Raji (cell line): ENCODE results near the gene GPATCH8.
A peak's percentile ranks its signal among the peaks of the same experiment; 100 is the strongest.

Source experiments
- POLR2A ChIP-seq: IDR thresholded peaks from 2 replicates; pipeline ENCODE4 v1.6.1; 2011; ENCODE audit warnings: low read depth, low read length, control low read depth; ENCODE audit not compliant: insufficient read depth

Gene GPATCH8

DNA sequence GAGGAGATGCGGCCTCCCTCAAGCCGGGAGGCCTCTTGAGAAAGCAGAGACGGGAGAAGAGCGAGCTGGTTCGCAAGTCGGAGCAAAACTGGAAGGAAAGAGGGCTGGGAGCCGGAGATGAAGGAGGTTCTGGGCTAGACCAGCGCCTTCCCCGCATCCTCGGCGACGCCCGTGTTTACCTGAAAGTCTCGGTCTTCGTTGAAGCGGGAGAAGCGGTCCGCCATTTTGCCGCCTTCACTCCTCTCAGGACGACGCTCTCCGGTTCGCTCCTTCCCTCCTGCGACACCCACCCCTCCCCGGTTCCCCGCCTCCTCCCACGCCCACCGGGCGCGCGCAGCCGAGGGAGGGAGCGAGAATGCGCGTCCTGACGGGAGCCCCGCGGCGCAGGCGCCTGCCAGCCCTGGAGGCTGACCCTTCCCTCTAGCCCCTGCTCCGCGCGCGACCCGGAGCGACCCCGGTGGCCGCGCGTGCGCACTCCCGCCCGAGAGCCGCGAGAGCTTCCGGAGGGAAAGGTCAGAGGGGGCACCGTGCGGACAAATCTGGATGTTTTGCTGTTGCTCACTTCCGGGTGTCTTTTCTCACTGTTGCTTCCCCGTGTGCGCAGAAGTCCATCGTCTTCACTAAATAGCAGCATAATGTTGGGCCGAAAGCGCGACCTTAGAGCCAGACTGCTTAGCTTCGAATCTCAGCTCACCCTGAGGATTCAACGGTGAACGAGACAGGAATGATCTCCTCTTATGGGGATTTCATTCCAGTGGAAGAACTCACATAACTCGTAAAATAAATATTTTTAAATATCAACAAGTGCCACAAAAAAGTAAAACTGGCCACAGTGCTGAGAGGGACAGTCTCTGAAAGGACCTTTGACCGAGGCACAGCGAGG lies at the start of gene GPATCH8:
GPATCH8 (minus strand) TSS at position 260 of the 883 bp plus-strand sequence; CDS start at position 224, 36 bp downstream.
- TF ChIP-seq POLR2A, result peak; percentile 85

DNA sequence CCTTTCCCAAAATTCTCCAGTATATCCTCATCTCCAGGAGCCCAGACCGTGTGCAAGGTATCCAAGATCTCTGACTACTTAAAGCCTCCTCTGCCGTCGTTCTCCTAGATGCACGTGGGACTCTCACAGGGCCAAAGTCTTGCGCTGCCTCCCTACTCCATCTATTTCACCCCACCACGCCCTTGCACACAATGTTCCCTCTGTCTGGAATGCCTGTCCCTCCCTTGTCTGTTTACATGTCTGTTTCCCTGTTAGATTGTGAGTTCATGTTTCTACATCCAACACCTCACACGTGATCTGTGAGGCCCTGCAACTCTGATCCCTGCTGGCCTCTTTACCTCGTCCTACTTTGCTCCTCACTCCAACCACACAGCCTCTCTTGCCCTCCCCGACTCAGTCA lies 49.2 kb upstream of the GPATCH8 start:
- no peak for TF ChIP-seq POLR2A

DNA sequence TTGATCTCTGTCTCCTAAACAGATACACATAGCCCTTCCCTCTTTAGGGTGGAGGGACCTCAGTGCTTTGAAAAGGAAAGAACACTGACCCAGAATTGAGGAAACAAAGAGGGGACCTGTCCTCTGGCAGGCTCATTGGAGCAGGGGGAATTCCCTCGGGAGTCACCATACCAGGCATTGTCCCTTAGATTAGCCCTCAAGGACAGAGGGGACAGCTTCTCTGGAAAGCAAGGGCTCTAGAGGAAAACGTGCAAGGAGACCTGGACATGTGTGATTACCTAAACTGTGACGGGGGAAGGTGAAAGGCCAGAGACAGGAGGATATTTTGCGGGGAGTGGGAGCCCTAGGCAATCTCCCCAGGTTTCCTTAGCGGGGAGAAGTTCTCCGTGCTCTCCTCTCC lies 46.5 kb upstream of the GPATCH8 start:
- TF ChIP-seq POLR2A, result no peak

DNA sequence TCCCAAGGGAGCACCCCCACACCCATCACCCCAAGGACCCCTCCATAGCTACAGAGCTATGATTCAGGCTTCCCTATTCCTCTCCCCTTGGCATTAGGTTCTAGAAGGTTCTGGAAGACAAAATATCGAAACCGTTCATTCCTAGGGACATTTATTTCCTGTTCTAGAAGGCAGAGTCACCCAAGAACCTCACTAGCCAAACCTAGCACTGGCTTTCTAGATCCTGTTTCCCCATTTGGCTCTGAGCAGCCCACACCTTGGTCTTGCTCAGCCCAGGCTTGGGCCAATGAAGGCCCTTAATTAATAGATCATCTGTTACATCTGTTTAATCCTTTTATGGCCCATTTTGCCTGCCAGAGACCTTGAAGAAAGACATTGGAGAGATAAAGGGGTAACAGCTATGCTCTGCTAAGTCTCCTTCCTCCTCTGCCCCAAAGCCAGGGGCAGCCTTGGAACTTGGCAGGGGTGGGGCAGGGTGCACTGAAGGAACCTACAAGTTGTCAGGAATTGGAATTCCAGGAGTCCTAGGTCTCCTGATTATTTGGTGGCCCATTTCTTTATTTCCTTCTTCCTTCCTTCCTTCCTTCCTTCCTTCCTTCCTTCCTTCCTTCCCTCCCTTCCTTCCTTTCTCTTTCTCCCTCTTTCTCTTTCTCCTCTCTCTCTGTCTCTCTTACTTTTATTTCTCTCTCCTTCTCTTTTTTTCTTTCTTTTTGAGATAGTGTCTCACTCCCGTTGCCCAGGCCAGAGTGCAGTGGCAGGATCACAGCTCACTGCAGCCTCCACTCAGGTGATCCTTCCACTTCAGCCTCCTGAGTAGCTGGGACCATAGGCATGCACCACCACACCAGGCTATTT lies 45.4 kb upstream of the GPATCH8 start:
- TF ChIP-seq POLR2A, result no peak

DNA sequence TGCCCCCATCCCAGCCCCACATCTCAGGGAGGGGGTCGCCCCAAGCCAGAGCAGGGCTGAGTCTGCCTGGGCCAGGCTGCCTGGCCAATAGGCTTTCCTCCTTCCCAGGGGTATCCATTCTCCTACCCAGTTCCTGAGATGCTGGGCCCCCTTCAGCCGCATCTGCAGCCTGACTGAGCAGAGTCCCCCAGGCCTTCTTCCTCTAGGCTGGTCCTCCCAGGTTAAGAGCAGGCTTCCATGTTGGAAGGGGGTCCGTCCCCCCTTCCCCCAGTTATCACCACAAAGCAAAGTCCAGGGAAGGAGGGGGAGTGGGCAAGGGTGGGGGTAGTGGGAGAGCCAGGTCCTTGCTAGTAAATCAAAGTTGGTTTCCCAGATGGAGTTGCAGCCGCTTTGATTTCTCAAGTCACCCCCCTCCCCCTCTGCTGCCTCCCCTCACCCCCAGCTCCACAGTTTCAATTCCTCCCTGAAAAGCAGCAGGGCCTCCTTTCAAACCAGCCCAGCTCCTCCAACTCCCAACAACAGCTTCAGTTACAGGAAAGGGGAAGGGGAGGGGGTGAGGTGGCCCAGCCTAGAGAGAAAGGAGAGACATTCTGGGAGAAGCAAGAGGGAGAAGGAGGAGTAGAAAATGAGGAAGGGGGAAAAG lies 44.5 kb upstream of the GPATCH8 start:
- TF ChIP-seq POLR2A, result no peak

DNA sequence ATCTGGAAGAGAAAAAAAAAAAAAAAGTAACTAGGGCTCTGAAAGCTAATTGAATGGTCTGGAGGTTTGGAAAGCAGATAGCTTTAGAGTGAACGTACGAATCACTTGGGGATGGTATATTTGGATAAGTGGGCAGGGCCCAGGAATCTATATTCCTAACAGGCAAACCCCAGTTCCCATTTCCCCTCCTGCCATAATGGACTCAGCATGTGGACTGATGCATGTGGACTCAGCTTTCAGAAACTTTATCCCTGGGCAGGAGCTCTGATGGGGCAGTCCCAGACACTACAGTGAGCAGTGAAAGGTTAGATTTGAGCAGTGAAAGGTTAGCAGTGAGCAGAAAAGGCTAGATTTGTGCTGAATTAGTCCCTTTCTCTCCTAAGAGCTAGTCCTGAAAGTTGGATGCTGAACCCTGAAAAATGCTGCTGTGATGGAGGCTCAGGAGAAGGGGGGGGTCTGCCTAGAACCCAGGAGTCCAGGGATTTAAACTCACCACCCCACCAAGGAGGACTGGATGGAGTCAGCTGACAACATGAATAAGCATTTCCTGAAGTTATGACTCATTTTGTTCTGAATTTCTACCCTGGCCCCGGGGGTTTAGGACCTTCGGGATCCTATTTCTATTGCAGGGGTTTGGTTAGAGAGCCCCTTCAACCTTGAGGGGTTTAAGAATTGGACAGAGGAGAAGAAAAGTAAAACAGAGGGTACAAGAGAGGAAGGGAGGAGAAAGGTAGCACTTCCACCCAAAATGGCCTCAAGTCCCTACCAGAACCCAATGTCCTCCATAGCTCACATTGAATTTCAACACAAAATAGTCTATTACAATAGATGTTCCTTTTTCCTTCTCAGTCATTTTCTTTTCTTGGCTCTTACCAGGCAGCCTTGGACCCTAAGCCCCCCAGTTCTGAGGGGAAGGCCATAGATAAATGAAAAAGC lies 43.7 kb upstream of the GPATCH8 start:
- TF ChIP-seq POLR2A, result no peak

DNA sequence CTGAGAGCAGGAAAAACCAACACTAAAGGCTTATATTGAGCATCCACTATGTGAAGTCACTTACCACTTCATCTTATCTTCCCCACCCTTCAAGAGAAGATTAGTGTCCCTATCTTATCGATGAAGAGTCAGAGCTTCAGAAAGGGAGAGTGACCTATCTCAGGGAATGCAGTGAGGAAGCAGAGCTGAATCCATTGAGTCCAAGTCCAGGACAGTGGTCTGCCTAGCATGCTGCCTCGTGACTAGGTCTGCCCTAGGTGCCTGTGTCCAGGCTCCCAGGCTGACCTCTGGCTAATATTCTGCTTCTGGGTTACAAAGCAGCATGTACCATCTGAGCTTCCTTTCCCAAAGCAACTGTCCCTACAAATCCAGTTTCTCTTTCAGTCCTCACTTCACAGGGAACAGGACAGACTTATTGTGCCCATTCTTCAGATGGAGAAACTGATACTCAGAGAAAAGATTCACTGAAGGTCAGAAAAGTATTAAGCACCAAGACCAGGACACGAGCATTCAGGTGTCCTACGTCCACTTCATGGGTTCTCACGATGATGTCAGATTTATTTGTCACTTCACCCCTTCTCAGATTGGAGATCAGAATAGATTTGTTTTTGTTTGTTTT lies 40.8 kb upstream of the GPATCH8 start:
- no peak for TF ChIP-seq POLR2A

DNA sequence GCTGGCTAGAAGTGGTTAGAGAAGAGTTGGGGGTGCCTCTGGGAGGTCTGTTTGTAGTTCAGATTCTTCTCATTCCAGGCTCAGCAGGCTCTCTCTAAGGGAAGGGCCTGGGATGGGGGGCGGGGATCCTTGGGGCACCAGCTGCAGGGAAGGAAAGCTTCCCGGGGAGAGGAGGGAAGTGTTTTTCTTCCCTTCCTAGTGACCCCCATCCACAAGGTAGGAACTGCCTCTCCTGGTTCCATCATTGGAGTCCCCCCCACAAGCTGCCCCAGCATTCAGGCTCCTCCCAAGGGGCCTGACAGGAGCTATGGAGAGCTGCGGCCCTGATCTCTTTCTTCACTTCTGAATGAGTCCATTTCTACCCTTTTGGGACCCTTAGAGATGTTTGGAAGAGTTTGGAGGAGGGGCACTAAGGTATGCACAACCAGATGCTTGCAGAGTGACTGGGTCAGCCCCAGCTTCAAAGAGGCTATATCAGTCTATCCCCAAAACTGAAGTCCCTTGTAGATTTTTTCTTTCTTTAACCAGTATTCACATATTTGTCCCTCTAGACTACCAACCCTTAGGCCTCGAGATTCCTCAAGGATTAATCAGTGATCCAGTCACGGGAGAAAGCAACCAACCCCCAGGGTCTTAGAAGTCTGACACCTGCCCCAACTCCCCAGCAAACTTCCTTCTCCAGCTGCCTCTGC lies 40.2 kb upstream of the GPATCH8 start:
- TF ChIP-seq POLR2A, result no peak

DNA sequence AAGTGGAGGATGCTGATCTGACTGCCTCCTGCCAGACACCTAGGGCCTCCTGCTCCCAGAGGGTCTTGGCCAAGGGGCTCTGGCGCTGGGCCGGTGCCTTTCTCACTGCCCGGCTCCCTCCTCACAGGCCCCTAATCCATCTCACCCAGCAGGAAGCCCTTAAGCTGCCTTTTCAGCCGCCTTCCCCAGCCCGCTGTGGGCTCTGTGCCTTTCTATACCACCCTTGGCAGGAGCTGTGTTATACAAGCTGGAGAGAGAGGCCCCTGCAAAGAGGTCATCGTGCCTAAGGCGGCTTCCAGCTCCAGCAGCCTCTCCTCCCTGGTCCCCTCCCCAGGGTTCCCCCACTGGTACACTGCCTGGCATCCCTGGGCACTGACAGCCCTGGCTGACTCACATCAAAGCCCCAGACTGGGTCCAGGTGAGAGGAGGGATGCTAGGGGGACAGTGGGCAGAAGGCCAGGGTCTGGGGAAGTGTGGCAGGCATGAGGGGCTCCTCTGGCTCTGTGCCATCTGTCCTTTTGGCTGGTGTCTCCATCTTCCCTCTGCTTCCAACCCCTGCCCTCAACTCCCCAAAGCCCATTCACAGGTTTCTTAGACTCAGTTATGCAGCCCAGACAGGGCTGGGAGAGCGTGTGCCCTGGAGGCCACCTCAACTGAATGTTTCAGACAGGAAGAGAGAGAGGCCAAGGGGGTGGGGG lies 38.8 kb upstream of the GPATCH8 start:
- no peak for TF ChIP-seq POLR2A

DNA sequence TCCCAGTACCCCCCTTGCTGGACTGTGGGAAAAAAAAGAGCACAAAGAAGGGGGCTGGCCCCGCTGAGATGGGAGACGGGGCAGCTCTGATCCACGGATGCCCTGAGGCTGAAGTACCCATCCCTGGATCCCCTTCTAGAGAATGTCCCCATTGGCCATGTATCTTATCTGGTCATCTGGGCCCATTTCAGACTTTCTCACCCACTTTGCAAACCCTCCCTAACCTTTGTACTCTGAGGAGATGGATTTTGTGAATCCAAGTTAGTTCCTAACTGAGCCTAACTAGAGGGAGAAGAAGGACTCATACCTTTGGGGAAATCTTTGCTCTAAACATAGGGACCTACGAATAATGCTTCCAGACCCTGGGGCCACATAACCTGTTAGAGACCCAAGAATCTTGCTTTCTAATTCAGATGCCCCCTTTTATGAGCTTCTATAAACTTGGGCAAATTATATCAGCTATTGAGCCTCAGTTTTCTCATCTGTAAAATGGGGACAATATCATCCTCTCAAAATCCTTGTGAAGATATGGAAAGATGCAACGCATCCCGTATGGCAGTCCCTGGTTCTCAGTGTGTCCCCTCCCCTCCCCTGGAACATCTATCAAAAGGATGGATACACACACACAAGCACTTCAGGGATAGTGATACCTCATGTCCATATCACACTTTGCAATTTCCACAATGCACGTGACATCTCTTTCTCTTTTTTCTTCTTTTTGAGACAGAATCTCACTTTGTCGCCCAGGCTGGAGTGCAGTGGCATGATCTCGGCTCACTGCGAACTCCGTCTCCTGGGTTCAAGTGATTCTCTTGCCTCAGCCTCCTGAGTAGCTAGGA lies 37.3 kb upstream of the GPATCH8 start:
- TF ChIP-seq POLR2A, result no peak

DNA sequence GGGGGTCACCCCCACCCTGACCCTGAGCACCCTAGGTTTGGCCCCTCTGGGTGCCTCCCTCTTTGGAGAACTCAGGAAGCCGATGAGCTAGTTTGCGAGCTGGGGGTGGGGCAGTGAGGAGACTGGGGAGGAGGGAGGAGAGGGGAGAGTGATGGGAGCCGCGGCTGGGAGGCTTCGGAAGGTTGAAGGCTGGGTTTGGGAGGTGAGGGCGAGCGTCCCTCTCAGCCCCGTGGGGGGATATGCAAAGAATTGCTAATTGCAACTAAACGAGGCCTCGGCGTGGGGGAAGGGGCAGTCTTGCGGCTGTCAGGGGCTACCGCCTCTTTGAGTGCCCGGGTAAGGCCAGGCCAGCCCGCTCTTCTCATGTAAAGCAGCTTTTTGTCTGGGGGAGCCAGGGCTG lies 36.5 kb upstream of the GPATCH8 start:
- TF ChIP-seq POLR2A, result no peak
